Measurements from ENCODE around the gene RAB27B.

DNA sequence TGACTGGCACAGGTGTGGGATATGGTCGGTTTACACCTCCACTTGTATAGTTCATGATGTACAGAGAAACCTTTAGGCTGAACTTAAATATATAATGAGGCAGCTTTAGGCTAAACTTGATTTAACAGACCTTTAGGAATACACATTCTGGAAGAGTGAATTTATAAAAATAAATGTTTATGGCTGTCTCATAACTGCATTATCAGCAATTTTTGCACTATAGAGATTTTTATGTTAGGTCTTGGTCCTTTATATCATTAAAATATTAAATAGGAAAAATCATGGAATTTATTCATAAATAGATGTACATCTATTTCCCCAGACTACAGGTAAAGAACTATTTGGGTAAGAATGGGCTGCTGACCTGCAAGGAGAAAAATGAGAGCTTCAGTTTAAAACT is 19.8 kb downstream of the RAB27B start:
- no peak for TF ChIP-seq EZH2 (IDR thresholded peaks at IDR 0.05)
- no peak for TF ChIP-seq POLR2AphosphoS5 (IDR thresholded peaks at IDR 0.05; ENCODE audit: borderline replicate concordance, low read depth, low read length)
